Fibroblast of lung (primary cell): Measurements from ENCODE around the gene TMEM217. TPM values are rescaled to one million over a fixed set of nuclear protein-coding genes. Genes with fewer than 3 reads are reported as not detected.

Experiments used
- DNase-seq, 2 donors: peaks; one replicate each; pipeline versions ENCODE4 v3.0.0 to v3.0.0-alpha.2; 2010; ENCODE audit warnings: low read depth in 2 of 2
- H2AFZ ChIP-seq: 2 replicates; pipeline ENCODE4 v1.5.1; 2012; ENCODE audit warnings: low read length, control low read depth, inconsistent platforms
- H3K27ac ChIP-seq: 2 replicates; pipeline ENCODE4 v1.5.1; 2011; ENCODE audit warnings: low read length, control low read depth; ENCODE audit not compliant: insufficient read depth
- H3K27me3 ChIP-seq: 2 replicates; pipeline ENCODE4 v1.5.1; 2011; ENCODE audit warnings: mild to moderate bottlenecking, low read length; ENCODE audit not compliant: control insufficient read depth, insufficient read depth
- H3K36me3 ChIP-seq: 2 replicates; pipeline ENCODE4 v1.5.1; 2011; ENCODE audit warnings: low read length; ENCODE audit not compliant: control insufficient read depth, insufficient read depth
- H3K4me1 ChIP-seq: 2 replicates; pipeline ENCODE4 v1.5.1; 2011; ENCODE audit warnings: low read length; ENCODE audit not compliant: control insufficient read depth, insufficient read depth; ENCODE audit errors: extremely low read depth
- H3K4me2 ChIP-seq: 2 replicates; pipeline ENCODE4 v1.5.1; 2011; ENCODE audit warnings: low read length, control low read depth; ENCODE audit not compliant: insufficient read depth; ENCODE audit errors: extremely low read depth
- H3K4me3 ChIP-seq, 4 experiments: fragments of 200-600 bp in 1 of 4; sonication (generic) in 1 of 4; replicated peaks in 1 of 4; 2 replicates each; pipeline ENCODE4 v1.5.1; 2011 to 2016; ENCODE audit warnings: low read length in 4 of 4, low read depth in 3 of 4, mild to moderate bottlenecking in 3 of 4, control low read depth in 2 of 4, inconsistent platforms in 1 of 4, mixed read lengths in 1 of 4; ENCODE audit not compliant: insufficient read depth in 1 of 4; ENCODE audit errors: control extremely low read depth in 1 of 4
- H3K79me2 ChIP-seq: 2 replicates; pipeline ENCODE4 v1.5.1; 2012; ENCODE audit warnings: mild to moderate bottlenecking, low read length, inconsistent platforms; ENCODE audit not compliant: control insufficient read depth, insufficient read depth
- H3K9ac ChIP-seq: 2 replicates; pipeline ENCODE4 v1.5.1; 2011; ENCODE audit warnings: mild to moderate bottlenecking, low read length, control low read depth; ENCODE audit not compliant: insufficient read depth
- H3K9me3 ChIP-seq: 2 replicates; pipeline ENCODE4 v1.5.1; 2012; ENCODE audit warnings: low read depth, low read length; ENCODE audit not compliant: control insufficient read depth, insufficient read depth
- H4K20me1 ChIP-seq: 2 replicates; pipeline ENCODE4 v1.5.1; 2011; ENCODE audit warnings: low read length; ENCODE audit not compliant: control insufficient read depth, insufficient read depth; ENCODE audit errors: extremely low read depth
- CTCF ChIP-seq, 2 donors: IDR thresholded peaks in 1 of 2; conservative IDR thresholded peaks in 1 of 2; 1 replicate in 1 of 2; 2 replicates in 1 of 2; pipeline ENCODE4 v1.5.1; 2011 to 2012; ENCODE audit warnings: low read length in 2 of 2, control low read depth in 1 of 2, inconsistent platforms in 1 of 2, low read depth in 1 of 2, mild to moderate bottlenecking in 1 of 2
- EZH2 ChIP-seq: IDR thresholded peaks from 2 replicates; pipeline ENCODE4 v1.5.1; 2012; ENCODE audit warnings: low read length, control low read depth, mild to moderate bottlenecking; ENCODE audit errors: missing control alignments
- polyA plus RNA-seq, 2 donors: library from polyadenylated mRNA; depleted of rRNA in 1 of 2; stranded (reverse) in 1 of 2; unstranded in 1 of 2; fragments of >200 nt; gene quantifications; 2 replicates each; pipeline ENCODE4 v1.2.1, GENCODE V29; 2011 to 2012; ENCODE audit warnings: missing spikeins in 1 of 2
- total RNA-seq: library from RNA; depleted of rRNA; stranded (reverse); fragments of >200 nt; gene quantifications from 2 replicates; pipeline ENCODE4 v1.2.1, GENCODE V29; 2014

Gene TMEM217
- total and polyA plus RNA-seq, 2 donors (not counting 1 experiment from before 2014, with no cell fraction given) = 3.1 to 4.0 TPM

GRCh38 chr6:37177935-37178517 is 79.9 kb downstream of the TMEM217 start:
- no peaks in the 10 kb centered on the region for H3K4me1 ChIP-seq
- no peak overlapping the region for H3K27ac ChIP-seq
- H3K9me3 ChIP-seq = no peaks in the 10 kb centered on the region
- H2AFZ ChIP-seq = no peak overlapping the region
- TF ChIP-seq EZH2 (no peak), CTCF (conservative IDR thresholded peaks at IDR 0.05 in 1 of 2, IDR thresholded peaks at IDR 0.05 in 1 of 2; ENCODE audit: low read depth in 1 of 2, low read length in 2 of 2) (no peak)
- H3K4me2 ChIP-seq = no peak overlapping the region
- H3K27me3 ChIP-seq = no peaks in the 10 kb centered on the region
- H3K4me3 ChIP-seq = no peak overlapping the region
- peaks cover 10% of the 10 kb centered on the region for H3K36me3 ChIP-seq
- no peaks in the 10 kb centered on the region for H3K79me2 ChIP-seq
- DNase-seq = no peak
- no peaks in the 10 kb centered on the region for H4K20me1 ChIP-seq
- no peak overlapping the region for H3K9ac ChIP-seq

GRCh38 chr6:37177077-37177934 is 80.6 kb downstream of the TMEM217 start:
- Histone ChIP-seq H3K4me3 (no peak overlapping the region), H3K9ac (no peak overlapping the region), H3K4me2 (no peak overlapping the region), H3K4me1 (no peaks in the 10 kb centered on the region), H3K79me2 (peaks cover 5% of the 10 kb centered on the region), H3K27ac (no peak overlapping the region), H3K36me3 (peaks cover 12% of the 10 kb centered on the region), H3K27me3 (no peaks in the 10 kb centered on the region), H2AFZ (no peak overlapping the region), H3K9me3 (no peaks in the 10 kb centered on the region), H4K20me1 (no peaks in the 10 kb centered on the region)
- TF ChIP-seq CTCF (conservative IDR thresholded peaks at IDR 0.05 in 1 of 2, IDR thresholded peaks at IDR 0.05 in 1 of 2; ENCODE audit: low read depth in 1 of 2, low read length in 2 of 2) (peak; percentile 2 to 5), EZH2 (no peak)
- DNase-seq = no peak

- TF ChIP-seq CTCF (conservative IDR thresholded peaks at IDR 0.05 in 1 of 2, IDR thresholded peaks at IDR 0.05 in 1 of 2; ENCODE audit: low read depth in 1 of 2, low read length in 2 of 2) (no peak), EZH2 (no peak)
- no peaks in the 10 kb centered on the region for H3K4me1 ChIP-seq
- H3K79me2 ChIP-seq = peaks cover 6% of the 10 kb centered on the region
- no peaks in the 10 kb centered on the region for H4K20me1 ChIP-seq
- no peak overlapping the region for H2AFZ ChIP-seq
- no peak overlapping the region for H3K4me2 ChIP-seq
- H3K27ac ChIP-seq = no peak overlapping the region
- peak in 1 of 2 donors; percentile 43 for DNase-seq
- no peak overlapping the region for H3K4me3 ChIP-seq
- H3K36me3 ChIP-seq = peaks cover 12% of the 10 kb centered on the region
- H3K9me3 ChIP-seq = no peaks in the 10 kb centered on the region
- H3K9ac ChIP-seq = no peak overlapping the region
- H3K27me3 ChIP-seq = no peaks in the 10 kb centered on the region
These were observed 81.5 kb downstream of the TMEM217 start for GRCh38 chr6:37176268-37177076.
